Measurements from ENCODE around the gene ITPKB.

The ITPKB gene

DNA sequence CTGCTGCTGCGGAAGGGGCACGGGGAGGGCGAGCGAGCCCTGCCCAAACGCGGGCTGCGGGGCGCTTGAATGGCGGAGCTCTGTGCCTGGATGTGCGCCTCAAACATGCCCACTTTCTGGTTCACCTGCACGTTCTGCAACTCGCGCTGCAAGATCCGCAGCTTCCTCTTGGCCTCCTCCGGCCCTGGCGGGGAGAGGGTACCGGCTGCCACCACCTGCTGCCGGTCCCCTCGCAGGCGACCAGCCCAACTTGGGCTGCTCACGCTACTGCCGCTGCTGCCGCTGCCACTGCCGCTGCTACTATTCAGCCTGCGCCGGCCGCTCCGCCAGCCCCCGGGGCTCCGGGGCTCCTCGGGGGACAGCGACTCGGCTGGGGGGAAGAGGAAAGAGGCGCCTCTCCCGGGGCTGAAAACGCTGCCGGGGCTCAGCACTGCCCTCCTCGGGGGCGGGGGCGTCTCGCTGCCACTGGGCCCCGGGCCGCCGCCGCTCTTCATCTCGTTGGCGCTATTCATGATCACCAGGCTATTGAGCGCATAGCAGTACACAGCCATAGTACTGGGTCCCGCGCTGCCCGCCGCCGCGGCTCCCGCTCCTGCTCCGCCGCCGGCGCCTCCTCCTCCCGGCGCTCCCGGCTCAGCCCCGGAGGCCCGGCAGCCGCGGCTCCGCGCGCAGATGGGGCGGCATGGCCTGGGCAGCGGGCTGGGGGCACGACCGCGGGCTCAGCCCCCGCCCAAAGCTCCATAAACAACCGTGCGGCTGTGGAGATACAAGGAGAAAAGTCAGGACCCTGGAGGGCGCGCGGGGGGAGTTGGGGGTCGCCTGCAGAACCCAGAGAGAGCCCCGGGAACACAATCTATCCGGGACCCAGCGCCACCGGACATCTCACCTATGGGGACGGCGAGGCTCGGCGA, 1.9 kb downstream of the ITPKB start:
- TF ChIP-seq, protein P1, sequence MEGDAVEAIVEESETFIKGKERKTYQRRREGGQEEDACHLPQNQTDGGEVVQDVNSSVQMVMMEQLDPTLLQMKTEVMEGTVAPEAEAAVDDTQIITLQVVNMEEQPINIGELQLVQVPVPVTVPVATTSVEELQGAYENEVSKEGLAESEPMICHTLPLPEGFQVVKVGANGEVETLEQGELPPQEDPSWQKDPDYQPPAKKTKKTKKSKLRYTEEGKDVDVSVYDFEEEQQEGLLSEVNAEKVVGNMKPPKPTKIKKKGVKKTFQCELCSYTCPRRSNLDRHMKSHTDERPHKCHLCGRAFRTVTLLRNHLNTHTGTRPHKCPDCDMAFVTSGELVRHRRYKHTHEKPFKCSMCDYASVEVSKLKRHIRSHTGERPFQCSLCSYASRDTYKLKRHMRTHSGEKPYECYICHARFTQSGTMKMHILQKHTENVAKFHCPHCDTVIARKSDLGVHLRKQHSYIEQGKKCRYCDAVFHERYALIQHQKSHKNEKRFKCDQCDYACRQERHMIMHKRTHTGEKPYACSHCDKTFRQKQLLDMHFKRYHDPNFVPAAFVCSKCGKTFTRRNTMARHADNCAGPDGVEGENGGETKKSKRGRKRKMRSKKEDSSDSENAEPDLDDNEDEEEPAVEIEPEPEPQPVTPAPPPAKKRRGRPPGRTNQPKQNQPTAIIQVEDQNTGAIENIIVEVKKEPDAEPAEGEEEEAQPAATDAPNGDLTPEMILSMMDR (IDR thresholded peaks at IDR 0.05; ENCODE audit: low read depth, low read length, missing control alignments): no peak
- peak overlapping the region; percentile 94 for H3K4me3 ChIP-seq (ENCODE audit: low read depth, low read length)
- in situ Hi-C loops (cut with HindIII; ENCODE audit: low sequenced_read_pairs): no loop called here
- DNase-seq (ENCODE audit: low read depth): no peak

DNA sequence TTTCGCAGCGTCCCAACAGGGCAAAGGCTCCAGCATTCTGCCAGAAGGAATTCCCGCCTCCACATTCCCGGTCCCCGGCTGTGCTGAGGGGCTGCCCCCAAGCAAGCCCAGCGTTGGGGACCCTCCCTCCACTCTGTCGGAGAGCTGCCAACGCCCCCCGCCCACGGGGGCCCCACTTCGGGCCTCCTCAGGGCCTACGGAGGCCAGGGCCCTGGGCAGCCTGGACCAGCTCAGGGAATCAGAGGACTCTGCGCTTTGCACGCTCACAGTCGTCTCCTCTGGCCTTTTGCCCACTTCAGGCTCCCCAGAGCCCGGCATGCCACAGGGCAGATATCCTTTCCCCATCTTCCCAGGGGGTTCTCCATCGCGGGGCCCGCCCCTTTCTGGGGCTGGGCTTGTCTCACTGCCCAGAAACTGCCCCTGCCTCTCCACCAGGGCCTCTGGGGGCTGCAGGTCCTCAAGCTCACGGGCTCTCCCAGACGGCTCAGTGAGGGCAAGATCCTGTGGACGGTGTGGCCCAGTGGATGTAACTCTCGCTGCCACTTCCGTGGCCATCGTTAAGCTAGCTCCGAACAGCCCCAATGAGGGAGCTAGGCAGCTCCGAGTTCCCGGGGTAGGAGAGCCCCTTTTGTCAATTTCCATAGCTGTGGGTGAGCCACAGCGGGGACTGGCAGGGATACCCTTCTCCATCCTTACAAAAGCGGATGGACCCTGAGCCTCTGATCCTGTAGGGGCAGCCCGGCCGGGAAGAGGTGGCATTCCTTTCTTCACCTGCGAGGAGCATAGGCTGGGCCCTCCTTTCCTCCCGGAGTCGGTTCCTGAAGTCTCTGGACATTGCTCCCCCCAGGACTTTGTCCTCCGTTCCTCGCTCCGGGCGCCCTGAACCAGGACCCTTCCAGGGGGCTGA, 2.8 kb downstream of the ITPKB start:
- TF ChIP-seq, protein P1 (IDR thresholded peaks at IDR 0.05; ENCODE audit: low read depth, low read length, missing control alignments): no peak
- peak overlapping the region; percentile 94 for H3K4me3 ChIP-seq (ENCODE audit: low read depth, low read length)
- DNase-seq (ENCODE audit: low read depth): no peak

DNA sequence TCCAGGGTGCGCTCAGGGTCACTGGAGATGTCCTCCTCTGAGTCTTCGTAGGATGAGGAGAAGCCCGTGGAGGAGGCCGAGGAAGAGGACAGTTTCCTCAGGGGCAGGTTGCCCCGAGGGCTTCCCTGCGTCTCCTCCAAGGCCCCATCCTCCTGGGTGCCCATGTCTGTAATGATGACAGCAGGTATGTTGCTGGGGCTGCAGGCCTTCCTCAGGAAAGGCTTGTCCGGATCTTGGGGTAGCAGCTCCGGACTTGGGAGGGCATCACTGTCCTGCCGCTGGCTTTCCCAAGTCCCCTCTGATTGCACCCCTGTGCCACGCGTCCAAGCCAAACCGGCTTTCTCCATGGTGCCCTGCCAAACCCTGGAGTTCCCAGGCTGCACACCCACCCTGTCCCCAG, 3.5 kb downstream of the ITPKB start:
- peak overlapping the region; percentile 94 for H3K4me3 ChIP-seq (ENCODE audit: low read depth, low read length)
- in situ Hi-C loops (cut with HindIII; ENCODE audit: low sequenced_read_pairs): no loop called here
- TF ChIP-seq, protein P1 (IDR thresholded peaks at IDR 0.05; ENCODE audit: low read depth, low read length, missing control alignments): no peak

More for the DNA sequence above, 2.8 kb downstream of the ITPKB start:
- in situ Hi-C loops (cut with HindIII; ENCODE audit: low sequenced_read_pairs): no loop called here

DNA sequence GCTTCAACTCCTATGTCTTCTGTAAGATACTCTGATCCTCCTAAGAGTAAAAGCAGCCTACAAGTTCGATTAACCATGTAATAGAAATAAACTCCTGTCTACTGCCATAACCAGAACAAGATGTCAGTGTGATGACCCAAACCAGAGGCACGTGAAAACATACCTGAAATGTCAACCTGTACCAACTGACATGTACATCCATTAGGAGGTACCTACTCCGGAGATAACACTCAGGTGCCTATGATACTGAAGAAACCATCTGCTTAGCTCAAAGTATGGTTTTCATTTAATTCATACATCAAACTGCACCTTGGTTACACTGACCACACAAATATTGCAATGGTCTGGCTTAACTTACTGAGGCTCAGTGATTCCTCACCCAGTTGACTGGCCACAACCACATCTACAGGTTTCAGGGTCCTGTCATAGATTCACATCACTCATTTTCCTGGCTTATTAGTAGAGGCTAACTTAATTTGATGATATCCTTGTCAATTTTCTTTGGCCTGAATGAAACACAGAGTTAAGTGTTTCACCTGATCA, 4.4 kb downstream of the ITPKB start:
- TF ChIP-seq, protein P1 (IDR thresholded peaks at IDR 0.05; ENCODE audit: low read depth, low read length, missing control alignments): no peak
- H3K4me3 ChIP-seq (ENCODE audit: low read depth, low read length): peak overlapping the region; percentile 94
- in situ Hi-C loops (cut with HindIII; ENCODE audit: low sequenced_read_pairs): no loop called here
- no peak for DNase-seq (ENCODE audit: low read depth)

More for the DNA sequence above, 3.5 kb downstream of the ITPKB start:
- no peak for DNase-seq (ENCODE audit: low read depth)

DNA sequence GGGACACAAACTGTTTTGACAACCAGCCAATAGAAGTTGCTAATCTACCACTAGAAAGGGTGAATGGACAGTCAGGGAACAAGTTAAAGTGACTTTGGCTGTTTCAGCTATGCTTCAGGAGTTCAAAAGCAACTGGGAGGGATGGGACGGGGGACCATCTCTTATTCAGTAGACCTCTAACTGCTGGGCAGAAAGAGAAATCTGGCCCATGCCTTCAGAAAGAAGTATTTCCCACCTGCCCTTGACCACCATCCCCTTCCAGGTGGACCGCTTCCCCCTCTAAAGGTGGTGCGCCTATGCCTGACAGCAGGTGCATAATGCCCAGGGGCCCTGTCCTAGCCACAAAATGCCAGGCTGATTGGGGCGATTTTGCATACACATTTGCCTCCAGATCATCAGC, 5.2 kb downstream of the ITPKB start:
- no peak for DNase-seq (ENCODE audit: low read depth)

More for the DNA sequence above, 5.2 kb downstream of the ITPKB start:
- TF ChIP-seq, protein P1 (IDR thresholded peaks at IDR 0.05; ENCODE audit: low read depth, low read length, missing control alignments): no peak
- peak overlapping the region; percentile 94 for H3K4me3 ChIP-seq (ENCODE audit: low read depth, low read length)
- in situ Hi-C loops (cut with HindIII; ENCODE audit: low sequenced_read_pairs): no loop called here
